Right lobe of liver (tissue), 6 donors: ENCODE data around the gene SORD. TPM values are rescaled to one million over a fixed set of nuclear protein-coding genes. Genes with fewer than 3 reads are reported as not detected.

ENCODE experiments used
- ATAC-seq, 4 donors: fragments of 200-7000 bp; cut with Tn5 transposase; one replicate each; pipeline ENCODE4 v1.9.1; 2020; ENCODE audit warnings: mild to moderate bottlenecking in 4 of 4, moderate library complexity in 4 of 4
- DNase-seq, 3 donors: peaks; one replicate each; pipeline ENCODE4 v3.0.0-alpha.2; 2020
- H3K27ac ChIP-seq, 3 donors: fragments of 200-600 bp; one replicate each; pipeline ENCODE4 v1.8.0; 2022
- H3K27me3 ChIP-seq, 2 donors: fragments of 200-600 bp; one replicate each; pipeline ENCODE4 v1.8.0; 2022
- H3K36me3 ChIP-seq, 4 donors: fragments of 200-600 bp; sonication (generic) in 1 of 4; one replicate each; pipeline versions ENCODE4 v1.5.1 to v1.8.0; 2017 to 2022; ENCODE audit warnings: control low read depth in 1 of 4
- H3K4me1 ChIP-seq, 4 donors: fragments of 200-600 bp; sonication (generic) in 1 of 4; one replicate each; pipeline versions ENCODE4 v1.5.1 to v1.8.0; 2017 to 2022; ENCODE audit warnings: control low read depth in 1 of 4
- H3K4me3 ChIP-seq, 3 donors: fragments of 200-600 bp; one replicate each; pipeline ENCODE4 v1.8.0; 2022
- H3K9me3 ChIP-seq, 4 donors: fragments of 200-600 bp; sonication (generic) in 1 of 4; one replicate each; pipeline versions ENCODE4 v1.5.1 to v1.8.0; 2017 to 2022; ENCODE audit warnings: control low read depth in 1 of 4
- POLR2A ChIP-seq: fragments of 450-650 bp; IDR thresholded peaks from one replicate; pipeline ENCODE4 v1.6.1; 2017; ENCODE audit warnings: antibody characterized with exemption, mild to moderate bottlenecking
- WGBS: methylation state at CpG from one replicate; pipeline ENCODE4 v1.1.6; 2018; ENCODE audit warnings: low coverage, low lambda C conversion rate; ENCODE audit not compliant: insufficient coverage; ENCODE audit errors: missing lambda C conversion rate; 5-methylcytosine and 5-hydroxymethylcytosine counted together
- intact Hi-C, 2 donors: fragments of 100-400 bp; cut with DNase I; formaldehyde crosslinking; loops; one replicate each; pipeline versions ENCODE4 v1.11.2 to v1.14.1; 2022
- total RNA-seq, 6 experiments: library from RNA; depleted of rRNA in 2 of 6; stranded (reverse); fragments of >200 nt in 2 of 6; fragmentation: NEBNext Ultra II Directional in 3 of 6; extraction: Animal tissue kit (Norgen Biotek cat#: 25700) in 3 of 6; gene quantifications; one replicate each; pipeline versions ENCODE4 v1.1.0 to v1.2.4, GENCODE V29; 2016 to 2023
- TF ChIP-seq, protein P1 (sequence below), 4 donors: fragments of 200-600 bp in 3 of 4; fragments of 450-650 bp in 1 of 4; IDR thresholded peaks; one replicate each; pipeline versions ENCODE4 v1.5.1 to v1.8.0; 2016 to 2022; ENCODE audit warnings: antibody characterized with exemption in 4 of 4, mild to moderate bottlenecking in 2 of 4
- donor health status: DM: no; HTN: yes; CAD: no.
- donor health status: DM: no; HTN: no; CAD: no.
- donor health status: DM: no; HTN: no; CAD: no.
- donor health status: DM: no; HTN: yes; CAD: no.
- donor health status: DM: no; HTN: yes; CAD: no.

SORD gene
- total RNA-seq, 6 experiments from 2014 or later: 87.1 to 380 (median 236) TPM

DNA sequence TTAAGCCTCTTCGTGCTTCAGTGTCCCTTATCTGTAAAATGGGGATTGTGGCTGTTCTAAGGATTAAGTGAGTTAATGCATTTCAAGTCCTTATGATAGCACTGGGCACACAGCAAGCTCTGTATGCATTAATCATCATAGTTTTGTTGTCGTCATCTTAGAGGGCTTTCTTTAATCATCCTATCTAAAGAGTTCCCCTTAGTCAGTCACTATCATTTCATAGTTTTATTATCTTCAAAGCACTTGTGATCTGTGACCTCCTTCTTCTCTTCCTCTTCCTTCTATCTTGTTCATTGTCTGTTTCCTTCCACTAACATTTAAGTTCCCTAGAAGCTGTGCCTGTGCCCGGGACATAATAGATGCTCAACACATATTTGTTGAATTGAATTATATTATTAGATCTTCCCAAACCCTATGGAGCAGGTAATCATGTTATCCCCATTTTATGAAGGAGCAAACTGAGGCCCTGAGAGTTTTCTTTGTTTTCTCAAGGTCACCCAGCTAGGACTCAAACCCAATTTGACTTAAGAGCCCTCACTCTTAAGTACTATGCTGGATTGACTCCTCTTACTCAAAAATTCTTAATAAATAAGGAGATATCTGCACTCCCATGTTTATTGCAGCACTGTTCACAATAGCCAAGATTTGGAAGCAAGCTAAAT lies 66.8 kb downstream of the SORD start:
- intact Hi-C loops: no loop called here

DNA sequence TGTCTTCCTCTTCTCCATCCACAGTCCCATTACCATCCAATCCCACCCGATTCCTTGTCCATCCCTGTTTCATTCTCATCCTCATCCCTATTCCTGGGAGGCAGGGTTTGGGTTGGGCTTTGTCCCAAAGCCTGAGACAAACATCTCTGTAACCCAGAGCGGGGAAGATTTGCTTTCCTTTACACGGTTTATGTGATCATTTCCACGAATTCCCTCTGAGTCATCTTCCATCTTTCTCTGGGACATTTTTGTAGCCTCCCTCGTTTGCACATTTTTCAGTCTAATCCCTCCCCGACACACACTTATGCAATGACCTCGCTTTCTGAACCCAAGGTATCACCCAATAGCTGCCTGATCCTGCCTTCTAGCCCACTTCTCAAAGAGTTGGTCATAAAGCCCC lies 68.2 kb downstream of the SORD start:
- intact Hi-C loops: no loop called here
- no peak for DNase-seq
- H3K36me3 ChIP-seq: no peaks in the 10 kb centered on the region
- no peak for TF ChIP-seq POLR2A
- TF ChIP-seq, protein P1, sequence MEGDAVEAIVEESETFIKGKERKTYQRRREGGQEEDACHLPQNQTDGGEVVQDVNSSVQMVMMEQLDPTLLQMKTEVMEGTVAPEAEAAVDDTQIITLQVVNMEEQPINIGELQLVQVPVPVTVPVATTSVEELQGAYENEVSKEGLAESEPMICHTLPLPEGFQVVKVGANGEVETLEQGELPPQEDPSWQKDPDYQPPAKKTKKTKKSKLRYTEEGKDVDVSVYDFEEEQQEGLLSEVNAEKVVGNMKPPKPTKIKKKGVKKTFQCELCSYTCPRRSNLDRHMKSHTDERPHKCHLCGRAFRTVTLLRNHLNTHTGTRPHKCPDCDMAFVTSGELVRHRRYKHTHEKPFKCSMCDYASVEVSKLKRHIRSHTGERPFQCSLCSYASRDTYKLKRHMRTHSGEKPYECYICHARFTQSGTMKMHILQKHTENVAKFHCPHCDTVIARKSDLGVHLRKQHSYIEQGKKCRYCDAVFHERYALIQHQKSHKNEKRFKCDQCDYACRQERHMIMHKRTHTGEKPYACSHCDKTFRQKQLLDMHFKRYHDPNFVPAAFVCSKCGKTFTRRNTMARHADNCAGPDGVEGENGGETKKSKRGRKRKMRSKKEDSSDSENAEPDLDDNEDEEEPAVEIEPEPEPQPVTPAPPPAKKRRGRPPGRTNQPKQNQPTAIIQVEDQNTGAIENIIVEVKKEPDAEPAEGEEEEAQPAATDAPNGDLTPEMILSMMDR (IDR thresholded peaks at IDR 0.05): no peak
- 51% methylated on average over 7 of the region's 7 CpGs for WGBS
- ATAC-seq: peak in 1 of 4 donors; percentile 35
- no peaks in the 10 kb centered on the region for H3K4me1 ChIP-seq
- no peak overlapping the region for H3K4me3 ChIP-seq
- no peaks in the 10 kb centered on the region for H3K27me3 ChIP-seq
- H3K9me3 ChIP-seq: no peaks in the 10 kb centered on the region
- no peak overlapping the region for H3K27ac ChIP-seq

More for the DNA sequence above, 66.8 kb downstream of the SORD start:
- DNase-seq (no peak), ATAC-seq (no peak)
- H3K27ac ChIP-seq: no peak overlapping the region
- 40% methylated on average over 3 of the region's 3 CpGs for WGBS
- H3K9me3 ChIP-seq: no peaks in the 10 kb centered on the region
- no peak overlapping the region for H3K4me3 ChIP-seq
- H3K36me3 ChIP-seq: no peaks in the 10 kb centered on the region
- no peaks in the 10 kb centered on the region for H3K4me1 ChIP-seq
- TF ChIP-seq POLR2A: no peak
- TF ChIP-seq, protein P1 (IDR thresholded peaks at IDR 0.05): no peak
- no peaks in the 10 kb centered on the region for H3K27me3 ChIP-seq

DNA sequence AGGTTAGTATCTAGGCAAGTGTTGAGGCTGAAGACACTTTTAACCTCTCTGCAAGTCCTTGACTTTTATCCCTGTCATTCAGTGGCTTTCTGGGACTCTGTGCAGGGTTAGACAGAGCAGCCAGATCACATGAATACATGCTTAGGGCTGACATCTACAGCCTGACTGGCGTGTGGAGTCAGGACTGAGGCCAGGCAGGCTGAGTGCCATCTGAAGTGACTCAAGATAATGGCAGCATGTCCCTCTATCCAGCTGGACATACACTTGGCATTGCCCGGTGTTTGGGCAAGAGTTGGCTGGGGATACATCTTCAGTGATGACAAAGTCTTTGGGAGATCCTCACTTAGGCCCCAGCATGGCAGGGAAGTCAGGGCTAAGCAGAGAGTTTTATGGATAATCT lies 68.6 kb downstream of the SORD start:
- Histone ChIP-seq H3K36me3 (no peaks in the 10 kb centered on the region), H3K4me1 (no peaks in the 10 kb centered on the region), H3K27me3 (no peaks in the 10 kb centered on the region), H3K9me3 (no peaks in the 10 kb centered on the region), H3K27ac (no peak overlapping the region), H3K4me3 (no peak overlapping the region)
- TF ChIP-seq, protein P1 (IDR thresholded peaks at IDR 0.05): no peak
- no peak for TF ChIP-seq POLR2A
- peak in 1 of 4 donors; percentile 31 for ATAC-seq
- no peak for DNase-seq
- 83% methylated on average over 1 of the region's 2 CpGs for WGBS
- intact Hi-C loops: no loop called here

DNA sequence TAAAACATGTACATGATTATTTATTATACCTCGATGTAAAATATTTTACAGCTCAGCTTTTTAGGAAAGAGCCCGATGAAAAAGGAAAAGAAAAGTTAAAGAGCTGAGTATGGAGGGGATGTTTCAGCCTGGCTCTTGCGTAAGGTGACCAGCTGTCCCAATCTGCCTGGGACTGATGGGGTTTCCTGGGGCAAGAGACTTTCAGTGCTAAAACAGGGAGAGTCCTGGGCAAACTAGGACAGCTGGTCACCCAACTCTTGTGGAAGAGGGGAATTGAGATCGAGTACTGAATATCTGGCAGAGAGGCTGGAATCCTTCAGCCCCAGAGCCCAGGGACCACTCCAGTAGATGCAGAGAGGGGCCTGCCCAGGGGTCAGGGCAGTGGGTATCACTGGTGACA lies 70.0 kb downstream of the SORD start:
- H3K27ac ChIP-seq: no peak overlapping the region
- WGBS: 77% methylated on average over 3 of the region's 4 CpGs
- no peaks in the 10 kb centered on the region for H3K4me1 ChIP-seq
- no peak for ATAC-seq
- no peaks in the 10 kb centered on the region for H3K27me3 ChIP-seq
- H3K4me3 ChIP-seq: no peak overlapping the region
- no peak for DNase-seq
- intact Hi-C loops: no loop called here
- TF ChIP-seq, protein P1 (IDR thresholded peaks at IDR 0.05): no peak
- TF ChIP-seq POLR2A: no peak
- H3K9me3 ChIP-seq: no peaks in the 10 kb centered on the region
- H3K36me3 ChIP-seq: no peaks in the 10 kb centered on the region
